Measurements from ENCODE around the gene GFRA1.

Gene GFRA1

DNA sequence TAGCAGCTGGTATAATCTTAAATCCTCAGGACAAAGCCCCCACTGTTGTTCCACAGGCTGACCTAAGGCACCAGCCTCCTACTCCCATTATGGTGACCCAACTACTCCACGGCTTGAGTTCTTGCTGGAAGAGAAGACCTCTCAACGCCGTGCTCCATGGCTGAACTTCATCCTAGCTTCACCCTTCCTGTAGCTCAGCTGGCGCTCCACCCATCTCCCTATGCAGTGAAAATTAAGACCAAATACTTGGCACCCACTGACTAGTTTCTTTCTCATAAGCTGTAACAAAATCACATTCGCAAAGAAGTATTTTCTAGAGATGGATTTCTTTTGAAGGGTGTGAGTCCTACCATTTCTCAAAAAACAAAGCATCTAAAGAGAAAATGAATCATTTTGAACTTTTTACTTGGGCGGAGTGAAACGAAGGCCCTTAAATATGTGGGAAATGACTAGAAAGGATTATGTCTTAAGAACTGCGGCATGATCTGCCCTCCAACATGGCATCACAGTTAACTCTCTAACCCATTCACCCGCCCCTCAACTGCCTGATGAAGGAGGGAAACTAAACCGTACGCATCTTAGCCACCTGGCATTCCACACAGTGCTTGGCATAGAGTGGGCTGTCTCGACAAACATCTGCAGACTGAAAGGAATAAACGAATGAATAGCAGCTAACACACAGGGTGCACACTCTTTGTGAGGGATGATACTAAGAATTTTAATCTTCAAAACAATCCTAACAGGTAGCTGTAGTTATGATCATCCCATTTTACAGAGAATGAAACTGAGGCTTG is 32.7 kb downstream of the GFRA1 start:
- no peak for DNase-seq

DNA sequence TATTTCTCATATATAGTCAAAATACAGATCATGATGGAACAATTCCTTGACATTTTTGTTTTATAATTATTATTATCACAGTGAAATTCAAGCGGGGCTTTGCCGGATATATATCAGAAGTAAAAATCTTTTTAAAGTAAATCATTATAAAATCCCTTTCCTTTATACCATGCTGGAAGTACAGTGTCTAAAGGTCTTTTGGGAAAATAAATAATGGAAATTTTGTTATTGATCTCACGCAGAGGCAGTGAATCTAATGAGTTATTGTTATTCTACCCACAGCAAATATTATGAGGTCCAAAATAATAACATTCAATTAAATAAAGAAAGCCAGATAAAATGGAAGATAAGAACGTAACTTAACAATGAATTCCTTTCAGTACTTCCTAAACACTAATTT is 33.8 kb downstream of the GFRA1 start:
- DNase-seq, result no peak

DNA sequence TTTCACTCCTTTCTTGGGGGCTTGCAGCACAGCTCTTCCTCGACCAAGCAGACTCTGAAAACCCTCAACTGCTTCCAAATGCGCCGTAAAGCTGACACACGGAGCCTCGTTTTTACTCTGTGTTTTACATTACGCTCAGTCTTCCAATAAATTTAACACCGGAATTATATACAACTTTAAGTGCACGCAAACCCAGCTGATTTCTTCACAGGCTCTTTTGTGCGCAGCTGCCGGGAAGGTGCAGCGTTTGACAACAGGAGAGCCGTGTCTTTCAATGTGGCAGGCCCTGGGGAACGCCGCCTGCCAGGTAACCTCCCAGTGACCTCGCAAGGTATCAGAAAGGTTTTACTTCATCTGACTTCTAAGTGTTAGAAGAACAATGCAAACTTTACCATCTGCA is 35.0 kb downstream of the GFRA1 start:
- DNase-seq, result no peak

DNA sequence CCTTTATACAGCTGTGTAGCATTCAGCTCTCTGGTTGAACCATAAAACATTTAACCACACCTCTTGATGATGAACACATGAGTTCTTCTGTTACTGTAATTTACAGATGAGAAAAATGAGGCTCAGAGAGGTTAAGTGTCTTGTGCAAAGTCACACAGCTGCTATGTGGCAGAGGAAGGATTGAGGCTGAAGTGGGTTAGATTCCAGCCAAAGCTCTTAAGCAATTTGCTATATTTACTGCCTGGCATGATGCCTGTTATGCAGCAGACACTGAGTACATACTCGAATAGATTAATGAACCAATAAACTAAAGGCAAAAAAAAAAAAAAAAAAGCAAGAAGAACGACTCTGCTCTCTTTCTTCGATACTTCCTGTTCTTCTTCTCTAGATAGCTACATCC is 35.7 kb downstream of the GFRA1 start:
- DNase-seq, result no peak

DNA sequence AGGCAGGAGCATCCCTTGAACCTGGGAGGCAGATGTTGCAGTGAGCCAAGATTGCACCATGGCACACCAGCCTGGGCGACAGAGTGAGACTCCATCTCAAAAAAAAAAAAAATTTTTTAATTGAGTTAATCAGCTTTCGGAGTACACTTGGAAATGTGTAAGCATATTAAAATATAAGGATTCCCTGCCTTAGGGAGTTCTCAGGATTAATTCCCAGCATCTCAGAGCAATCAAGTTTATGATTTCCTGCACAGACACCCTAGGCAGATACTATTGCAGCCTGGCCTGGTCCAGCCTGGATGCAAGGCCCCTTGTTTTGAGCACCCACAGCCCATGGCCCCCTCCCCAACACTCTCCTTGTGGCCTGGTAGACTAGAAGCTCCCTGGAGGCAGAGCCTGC is 39.8 kb downstream of the GFRA1 start:
- DNase-seq, result no peak

DNA sequence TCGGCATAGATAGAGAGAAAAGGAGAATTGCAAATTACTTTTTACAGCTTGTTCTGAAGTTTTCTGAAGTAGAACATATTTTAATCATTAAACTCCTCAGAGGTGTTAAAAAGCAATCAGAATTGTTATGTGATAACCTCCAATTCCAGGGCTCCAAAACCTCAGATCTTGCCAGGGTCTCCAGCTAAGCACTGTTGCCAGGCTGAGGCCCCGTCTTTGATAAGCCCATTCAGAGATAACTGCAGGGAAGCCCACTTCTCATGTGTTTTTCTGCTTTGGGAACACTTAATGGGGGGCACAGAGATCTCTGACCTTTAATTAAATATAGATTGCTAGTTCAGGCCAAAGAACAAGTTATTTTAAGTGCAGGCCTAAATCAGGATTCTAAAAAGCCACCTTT is 40.4 kb downstream of the GFRA1 start:
- no peak for DNase-seq

DNA sequence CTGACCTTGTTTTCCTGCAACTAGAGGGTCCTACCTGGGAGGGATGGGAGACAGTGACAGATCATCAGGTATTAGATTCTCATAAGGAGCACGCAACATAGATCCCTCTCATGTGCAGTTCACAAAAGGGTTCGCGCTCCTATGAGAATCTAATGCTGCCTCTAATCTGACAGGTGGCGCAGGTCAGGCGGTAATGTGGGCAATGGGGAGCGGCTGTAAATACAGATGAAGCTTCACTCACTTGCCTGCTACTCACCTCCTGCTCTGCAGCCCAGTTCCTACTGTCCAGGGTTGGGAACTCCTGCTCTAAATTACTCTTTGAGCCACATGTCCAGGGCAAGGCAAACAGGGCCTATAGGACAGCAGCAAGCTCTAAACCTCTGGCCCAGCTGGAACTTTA is 46.2 kb downstream of the GFRA1 start:
- no peak for DNase-seq

DNA sequence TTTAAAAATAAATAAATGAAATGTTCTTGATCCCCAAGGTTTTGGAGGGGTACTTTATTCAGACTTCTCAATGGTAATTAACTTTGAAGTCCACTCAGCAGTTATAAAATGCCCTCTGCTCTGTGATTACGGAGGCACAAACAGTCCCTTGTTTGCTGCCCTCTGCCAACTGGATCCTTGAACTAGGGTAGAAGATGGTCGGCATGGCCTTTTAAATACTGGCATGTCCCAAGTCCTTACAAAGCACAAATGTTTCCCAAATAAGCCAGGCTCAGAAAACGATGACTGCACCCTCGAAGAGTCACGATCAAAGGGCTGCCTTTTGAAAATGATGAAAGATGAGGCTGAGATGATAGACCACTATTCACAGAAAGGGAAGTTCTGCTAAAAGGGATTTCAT is 47.0 kb downstream of the GFRA1 start:
- DNase-seq, result no peak

DNA sequence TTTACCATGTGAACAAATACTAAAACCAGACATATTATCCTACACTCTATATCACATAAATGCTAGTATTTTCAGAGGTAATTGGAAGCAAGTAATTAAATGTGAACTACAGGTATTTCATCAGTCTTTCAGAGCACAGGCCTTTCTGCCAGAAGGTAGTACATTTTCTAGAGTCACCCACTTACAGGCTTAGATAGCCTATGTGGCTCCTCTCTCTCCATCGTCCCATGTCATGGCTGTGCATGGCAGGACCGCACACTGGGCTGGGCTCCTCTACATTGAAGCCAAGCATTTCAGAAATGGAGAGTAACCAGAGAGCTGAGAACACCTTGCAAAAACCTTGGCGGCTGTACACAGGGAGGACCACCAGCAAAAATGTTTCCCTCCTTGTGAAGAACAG is 49.7 kb downstream of the GFRA1 start:
- DNase-seq, result no peak

DNA sequence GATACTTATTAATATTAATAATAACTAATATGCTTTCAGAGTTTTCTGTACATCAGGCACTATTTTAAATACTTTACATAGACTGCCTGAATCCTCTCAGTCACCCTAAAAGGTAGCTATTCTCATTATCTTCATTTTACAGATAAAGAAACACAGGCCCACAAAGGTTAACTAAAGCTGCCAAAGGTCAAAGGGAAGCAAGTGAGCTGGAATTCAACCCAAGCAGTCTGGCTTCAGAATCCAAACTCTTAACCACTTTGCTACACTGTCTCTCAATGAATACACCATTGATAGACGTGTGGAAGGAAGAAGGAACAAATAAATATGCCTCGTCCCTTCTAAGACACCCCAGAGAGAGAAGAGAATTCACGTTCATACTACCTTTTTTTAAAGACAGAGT is 52.0 kb downstream of the GFRA1 start:
- no peak for DNase-seq

DNA sequence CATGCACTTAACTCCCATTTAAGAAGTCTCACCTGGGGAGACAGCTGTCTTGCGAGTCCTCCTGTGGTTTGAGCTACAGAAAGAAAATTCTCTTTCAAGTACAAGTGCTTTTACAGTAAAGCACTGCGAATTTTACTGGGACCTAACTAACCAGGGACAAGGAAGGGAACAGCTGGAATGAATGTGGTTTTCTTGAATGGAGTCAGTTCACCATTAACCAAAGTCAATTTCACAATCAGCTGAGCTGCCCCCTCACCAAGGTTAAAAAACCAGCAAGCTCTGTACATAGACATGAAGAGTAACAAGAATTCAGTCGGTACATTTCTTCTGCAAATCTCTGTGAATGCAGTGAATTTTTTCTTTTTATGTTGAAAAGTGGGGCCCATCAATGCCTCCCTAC is 56.3 kb downstream of the GFRA1 start:
- no peak for DNase-seq

DNA sequence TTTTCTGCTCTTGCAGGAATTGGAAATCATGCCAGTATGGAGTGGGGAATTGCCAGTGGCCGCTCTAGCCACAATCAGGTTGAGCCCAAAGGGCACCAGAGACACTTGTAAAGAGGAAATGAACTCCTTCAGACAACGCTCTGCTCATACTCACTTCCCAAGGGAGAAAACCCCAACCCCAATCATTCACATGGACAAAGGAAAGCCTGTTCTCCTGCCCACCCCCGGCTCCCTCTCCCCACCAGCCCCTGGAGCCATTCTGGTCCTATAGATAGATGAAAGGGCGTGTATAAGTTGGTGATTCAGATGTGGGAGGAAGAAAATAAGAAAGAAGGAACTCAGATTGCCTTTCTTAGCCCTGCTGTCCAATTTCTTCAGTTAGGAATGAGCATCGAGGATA is 57.4 kb downstream of the GFRA1 start:
- DNase-seq, result no peak

DNA sequence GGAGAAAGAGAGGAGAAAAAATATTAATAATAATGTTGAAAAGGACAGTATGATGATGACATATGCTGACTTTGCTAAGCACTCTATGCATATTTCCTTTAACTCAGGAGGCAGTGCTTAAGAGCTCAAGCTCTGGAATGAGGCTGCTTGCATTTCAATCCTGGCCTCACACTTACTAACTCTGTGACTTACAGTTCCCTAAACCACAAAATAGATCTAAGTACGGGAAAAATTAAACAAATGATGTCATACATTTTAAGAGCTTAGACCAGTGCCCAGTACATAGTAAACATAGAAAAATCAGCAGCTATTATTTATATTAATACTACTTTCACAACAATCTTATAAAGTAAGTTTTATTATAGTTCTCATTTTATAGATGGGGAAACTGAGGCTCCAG is 61.3 kb downstream of the GFRA1 start:
- no peak for DNase-seq

DNA sequence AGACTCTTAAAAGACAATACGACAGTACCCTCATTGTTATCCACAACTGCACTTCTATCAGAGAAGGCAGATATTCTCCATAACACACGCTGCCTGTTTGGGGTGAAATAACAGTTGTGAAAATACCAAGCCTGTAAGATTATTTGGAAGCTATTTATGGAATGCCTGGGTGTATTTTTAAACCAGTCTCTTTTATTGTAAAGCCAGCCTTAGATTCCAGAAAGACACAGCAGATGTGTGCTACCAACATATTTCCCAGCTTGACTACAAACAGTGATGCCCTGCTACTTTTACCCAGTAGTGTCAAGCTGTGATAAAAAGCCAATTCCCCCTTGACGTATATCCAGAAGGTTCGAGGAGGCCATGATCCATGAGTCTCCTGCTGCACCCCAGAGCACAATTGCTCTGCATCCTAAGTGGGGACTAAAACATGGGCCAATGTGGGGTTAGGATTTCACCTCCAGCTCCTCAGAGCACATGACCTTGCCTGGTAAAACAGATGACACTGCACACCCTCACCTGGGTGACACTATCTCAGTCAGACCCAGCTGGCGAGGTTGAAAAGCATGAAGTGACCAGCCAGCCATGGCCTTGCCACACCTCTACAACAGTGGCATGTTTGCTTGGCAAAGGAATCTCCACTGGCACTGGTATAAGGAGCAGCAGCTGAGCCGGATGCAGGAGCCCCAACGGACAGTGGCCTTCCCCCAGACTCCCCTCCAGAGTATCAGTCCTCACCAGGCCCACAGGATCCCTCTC is 62.2 kb downstream of the GFRA1 start:
- DNase-seq, result no peak

DNA sequence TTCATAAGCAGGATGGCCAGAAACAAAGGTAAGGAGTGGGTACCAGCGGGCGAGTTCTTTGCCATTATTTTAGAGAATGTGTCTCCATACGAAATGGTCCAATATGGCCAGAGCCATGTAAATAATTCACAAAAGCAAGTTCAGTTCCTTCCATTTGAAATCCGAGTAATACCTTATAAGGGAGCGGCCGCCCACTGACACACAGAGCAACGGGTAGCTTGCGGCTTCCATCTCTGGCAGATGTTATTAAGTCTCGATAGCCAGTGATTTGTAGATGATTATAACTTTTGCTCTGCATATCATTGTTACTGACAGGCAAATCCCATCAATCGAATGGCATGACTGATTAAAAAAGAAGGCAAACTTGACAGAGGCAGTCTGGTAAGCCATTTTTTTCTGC is 63.2 kb downstream of the GFRA1 start:
- no peak for DNase-seq

DNA sequence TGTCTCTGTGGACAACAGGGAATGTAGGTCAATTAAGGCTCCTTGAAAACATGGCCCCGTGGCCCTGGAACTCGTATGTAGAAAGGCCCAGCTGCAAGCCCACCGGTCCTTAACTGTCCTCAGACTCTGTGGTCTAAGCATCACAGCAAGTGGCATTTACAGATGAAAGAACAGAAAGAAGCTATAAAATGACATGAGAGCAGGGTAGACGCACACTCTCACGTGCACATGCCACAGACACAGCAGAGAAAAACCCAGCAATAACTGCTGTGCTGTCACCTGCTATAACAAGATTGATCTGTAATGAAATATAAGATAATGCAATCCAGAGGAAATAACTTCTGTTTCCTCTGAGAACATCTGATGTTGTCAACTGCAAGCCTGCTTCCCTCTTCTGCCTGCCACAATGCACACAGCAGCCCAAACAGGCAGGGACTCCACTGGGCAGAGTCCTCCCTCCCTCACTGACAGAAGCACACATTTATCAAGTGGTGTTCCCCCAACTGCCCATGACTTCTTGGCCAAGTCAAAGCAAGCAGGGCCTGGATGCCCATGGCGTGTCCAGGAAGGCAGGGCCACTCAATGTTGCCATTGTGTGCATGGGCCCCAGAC is 63.9 kb downstream of the GFRA1 start:
- no peak for DNase-seq

DNA sequence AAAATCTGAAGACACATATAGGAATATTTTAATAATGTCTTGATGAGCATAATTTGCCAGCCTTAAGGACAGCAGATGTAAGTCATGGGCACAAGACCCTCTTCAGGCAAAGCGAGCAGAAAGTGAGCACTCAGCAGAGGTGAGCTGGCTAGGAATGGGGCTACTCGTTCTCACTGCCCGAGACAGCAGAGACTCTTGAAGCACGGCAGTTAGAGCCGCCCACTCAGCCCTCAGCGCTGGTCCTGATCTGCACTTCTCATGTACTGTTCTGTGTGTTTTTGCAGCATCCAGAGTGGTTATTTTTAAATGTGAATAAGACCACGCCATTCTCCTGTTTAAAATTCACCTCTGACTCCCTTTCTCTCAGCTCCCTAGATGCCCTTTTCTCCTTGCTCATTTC is 65.3 kb downstream of the GFRA1 start:
- DNase-seq, result no peak

DNA sequence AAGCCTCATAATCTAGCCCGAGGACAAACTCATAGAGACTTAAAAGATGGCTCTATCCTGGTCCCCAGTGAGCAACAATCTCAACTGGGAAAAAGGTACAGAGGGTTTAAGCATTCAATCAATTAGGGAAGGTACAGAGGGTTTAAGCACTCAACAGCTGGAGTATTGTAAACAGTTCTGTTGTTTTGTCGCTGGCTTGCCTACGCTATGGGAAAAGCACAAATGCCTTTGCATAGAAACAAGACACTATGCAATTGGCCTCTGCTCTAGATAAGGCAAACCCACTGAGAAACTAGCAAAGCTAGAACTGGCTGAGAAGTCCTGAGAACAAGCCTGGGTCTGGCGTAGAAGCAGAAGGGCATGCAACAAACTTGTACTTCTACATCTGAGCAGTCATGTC is 69.3 kb downstream of the GFRA1 start:
- no peak for DNase-seq

DNA sequence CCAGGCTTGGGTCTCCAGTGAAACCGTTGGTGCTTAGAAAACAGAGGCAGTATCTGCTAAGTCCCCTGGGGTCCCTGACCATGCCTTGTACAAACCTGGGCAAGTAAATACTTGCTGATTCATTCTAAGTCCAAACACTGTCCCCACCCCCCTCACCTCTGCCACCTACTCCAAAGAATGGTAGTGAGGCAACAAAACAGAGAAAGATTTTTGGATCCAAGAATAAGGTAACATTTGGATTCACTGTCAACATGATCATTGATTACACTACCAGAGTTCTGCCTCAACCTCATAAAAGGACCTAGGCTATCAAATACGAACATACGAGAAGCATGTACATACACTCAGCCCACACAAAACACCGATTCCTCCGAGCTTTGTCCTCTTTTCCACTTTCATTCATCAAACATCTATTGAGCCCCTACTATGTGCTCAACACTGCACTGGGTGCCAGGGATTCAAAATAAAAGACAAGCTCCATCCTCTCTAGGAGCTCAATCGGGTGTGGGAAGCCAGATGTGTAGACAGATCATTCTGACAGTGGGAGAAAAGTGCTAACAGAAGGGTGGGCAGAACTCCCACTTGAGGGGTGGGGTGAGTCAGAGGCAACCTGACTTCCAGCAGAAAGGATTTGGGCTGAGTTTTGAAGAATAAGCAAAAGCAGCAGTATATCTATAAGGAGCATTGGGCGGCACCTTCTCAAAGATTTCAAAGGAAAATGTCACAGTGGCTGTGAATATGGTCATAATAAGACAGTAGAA is 71.2 kb downstream of the GFRA1 start:
- no peak for DNase-seq

DNA sequence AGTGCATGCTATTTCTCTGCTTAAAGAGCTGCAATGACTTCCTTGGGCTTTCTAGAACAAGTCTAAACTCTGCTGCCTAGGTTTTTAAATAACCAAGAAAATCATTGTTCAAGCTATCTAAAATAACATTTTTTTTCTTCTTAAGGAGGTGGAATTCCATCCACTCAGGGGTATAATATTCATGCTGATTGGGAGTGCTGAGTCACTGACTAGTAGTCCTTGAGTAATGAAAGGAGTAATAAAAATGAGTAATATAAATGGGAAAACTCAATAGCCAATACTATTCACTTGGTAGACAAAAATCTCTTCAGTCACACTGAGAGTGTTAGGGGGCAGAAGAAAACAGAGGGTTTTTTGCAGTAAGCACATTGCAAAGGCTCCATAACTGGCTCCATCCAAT is 72.0 kb downstream of the GFRA1 start:
- DNase-seq, result no peak

DNA sequence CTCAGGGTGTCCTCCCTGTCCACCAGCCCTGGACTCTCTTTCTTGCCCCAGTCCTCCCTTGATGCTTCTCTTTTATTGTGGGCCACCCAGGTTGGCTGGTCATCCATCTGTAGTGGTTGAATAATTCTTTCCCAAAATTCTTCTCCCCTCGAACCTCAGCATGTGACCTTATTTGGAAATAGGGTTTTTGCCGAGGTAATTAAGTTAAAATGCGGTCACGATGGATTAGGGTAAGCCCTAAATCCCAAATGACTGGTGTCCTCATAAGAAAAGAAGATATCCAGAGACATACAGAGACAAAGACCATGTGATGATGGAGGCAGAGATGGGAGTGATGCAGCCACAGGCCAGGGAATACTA is 74.3 kb downstream of the GFRA1 start:
- DNase-seq, result no peak

DNA sequence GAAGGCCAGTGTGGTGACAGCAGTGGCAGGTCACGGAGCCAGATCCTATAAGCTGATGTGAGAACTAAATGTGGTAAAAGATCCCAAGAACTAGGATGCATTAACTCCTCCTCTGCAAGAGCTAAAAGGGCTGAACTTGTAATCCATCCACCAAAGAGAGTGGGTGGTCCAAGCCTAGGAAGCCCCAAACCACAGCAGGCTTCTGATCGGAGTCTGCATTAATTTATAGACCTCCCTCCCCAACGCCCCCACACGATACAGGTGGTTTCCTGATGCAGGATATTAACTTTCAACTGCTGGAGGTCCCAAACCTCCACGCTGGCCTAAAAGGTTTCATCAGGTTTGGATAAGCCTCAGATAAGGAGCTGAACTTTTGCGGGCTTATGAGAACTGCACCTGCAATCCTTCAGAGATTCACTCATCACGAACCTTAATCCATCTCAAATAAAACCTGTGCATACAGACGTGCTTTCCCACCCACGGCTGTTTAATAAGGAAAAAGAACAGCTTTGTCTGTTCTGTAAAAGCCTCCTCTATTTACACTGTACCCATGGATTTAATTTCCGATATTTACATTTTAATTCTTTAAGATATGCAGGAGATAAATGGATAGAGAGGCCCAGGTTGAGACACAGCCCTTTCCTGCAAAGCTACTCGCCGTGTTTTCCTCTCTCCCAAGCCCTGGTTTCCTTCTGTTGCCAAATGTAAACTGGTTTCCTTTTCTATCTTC is 74.9 kb downstream of the GFRA1 start:
- DNase-seq, result no peak

DNA sequence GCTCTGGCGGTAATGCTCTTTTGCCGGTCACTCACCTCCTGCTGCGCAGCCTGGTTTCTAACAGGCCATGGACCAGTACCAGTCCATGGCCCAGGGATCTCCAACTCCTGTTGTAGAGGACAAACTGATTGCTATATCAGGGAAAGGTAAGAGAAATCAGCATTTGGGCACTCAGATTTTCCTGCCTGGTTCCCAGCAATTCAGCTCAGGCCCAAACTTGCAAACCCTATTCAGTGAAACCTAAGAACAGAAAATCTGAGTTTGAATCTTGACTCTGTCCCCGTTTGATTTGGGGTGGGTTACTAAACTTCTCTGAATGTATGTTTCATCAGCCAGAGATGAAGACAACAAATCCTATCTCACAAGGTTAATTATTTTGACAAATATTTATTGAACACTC is 77.4 kb downstream of the GFRA1 start:
- DNase-seq, result no peak
